ENCODE measurements around the gene GSG1L.
A peak's percentile ranks its signal among the peaks of the same experiment; 100 is the strongest.

The GSG1L gene

DNA sequence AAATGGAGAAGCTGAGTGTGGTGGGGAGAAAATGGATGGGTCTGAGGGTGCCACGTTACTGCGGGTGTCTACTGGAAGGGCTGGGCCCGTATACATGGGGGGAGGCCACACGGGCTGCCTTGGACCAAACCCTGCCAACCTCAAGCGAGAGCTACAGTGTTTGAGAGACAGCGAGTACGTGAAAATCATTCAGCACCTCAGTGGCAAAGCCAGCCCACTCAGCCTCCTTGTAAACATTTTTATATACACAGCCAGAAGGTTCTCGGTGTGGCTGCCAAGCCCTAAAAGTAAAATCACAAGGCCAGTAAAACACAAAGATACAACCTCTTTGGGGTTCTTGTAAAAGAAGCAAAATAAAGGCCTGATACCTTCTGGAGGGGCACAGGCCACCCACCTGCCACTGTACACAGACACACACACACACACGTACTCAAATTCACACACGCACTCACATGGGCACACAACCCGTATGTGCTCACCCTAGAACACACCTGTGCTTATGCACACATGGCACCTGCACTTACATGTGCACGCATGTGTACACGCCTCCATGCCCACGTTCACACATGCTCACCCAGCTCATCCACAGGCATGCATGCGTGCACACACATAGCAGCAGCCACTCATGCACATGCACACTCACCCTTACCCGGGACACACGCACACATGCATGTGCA lies 102.8 kb downstream of the GSG1L start:
- TF ChIP-seq, protein P1, sequence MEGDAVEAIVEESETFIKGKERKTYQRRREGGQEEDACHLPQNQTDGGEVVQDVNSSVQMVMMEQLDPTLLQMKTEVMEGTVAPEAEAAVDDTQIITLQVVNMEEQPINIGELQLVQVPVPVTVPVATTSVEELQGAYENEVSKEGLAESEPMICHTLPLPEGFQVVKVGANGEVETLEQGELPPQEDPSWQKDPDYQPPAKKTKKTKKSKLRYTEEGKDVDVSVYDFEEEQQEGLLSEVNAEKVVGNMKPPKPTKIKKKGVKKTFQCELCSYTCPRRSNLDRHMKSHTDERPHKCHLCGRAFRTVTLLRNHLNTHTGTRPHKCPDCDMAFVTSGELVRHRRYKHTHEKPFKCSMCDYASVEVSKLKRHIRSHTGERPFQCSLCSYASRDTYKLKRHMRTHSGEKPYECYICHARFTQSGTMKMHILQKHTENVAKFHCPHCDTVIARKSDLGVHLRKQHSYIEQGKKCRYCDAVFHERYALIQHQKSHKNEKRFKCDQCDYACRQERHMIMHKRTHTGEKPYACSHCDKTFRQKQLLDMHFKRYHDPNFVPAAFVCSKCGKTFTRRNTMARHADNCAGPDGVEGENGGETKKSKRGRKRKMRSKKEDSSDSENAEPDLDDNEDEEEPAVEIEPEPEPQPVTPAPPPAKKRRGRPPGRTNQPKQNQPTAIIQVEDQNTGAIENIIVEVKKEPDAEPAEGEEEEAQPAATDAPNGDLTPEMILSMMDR (IDR thresholded peaks at IDR 0.05; ENCODE audit: control insufficient read depth, extremely low read depth, insufficient read depth): no peak
- H3K4me3 ChIP-seq (ENCODE audit: low read depth, low read length): no peak overlapping the region
- peak; percentile 50 for DNase-seq (ENCODE audit: low read depth)

DNA sequence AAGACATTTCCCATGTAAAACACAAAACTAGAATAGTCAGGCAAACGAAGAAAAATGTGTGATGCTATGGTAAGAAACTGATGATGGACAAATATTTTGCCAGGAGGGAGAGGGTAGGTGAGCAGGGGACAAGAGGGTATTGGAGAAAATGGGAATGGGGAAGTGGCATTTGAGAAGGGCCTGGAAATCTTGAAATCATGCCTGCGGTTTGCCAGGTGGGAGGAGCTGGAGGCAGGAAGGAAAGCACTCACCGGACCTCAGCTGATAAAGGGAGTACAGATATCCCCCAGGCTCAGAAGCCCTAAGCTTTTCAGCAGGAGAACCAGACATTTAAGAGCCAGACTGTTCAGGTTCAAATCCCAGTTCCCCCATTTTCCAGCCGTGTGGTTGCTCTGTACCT lies 103.6 kb downstream of the GSG1L start:
- H3K4me3 ChIP-seq (ENCODE audit: low read depth, low read length): no peak overlapping the region
- DNase-seq (ENCODE audit: low read depth): no peak
- TF ChIP-seq, protein P1 (IDR thresholded peaks at IDR 0.05; ENCODE audit: control insufficient read depth, extremely low read depth, insufficient read depth): no peak

DNA sequence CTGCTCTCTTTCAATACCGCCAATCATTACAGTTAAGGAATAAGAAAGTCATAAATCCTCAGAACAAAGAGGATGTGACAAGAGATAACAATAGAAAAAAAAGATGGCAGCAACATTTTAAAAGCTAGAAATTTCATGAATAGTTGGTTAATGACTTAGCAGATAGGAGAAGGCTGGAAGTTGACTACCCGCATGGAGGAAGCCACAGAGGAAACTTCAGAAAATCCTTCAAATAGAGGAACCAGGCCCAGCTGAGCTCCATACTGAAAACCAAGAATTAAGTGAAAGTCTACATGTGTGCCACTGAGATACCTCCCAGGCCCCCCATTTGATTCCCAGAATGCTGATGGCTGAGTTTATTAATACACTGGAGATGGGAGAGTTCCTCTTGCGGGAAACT lies 109.3 kb downstream of the GSG1L start:
- no peak for DNase-seq (ENCODE audit: low read depth)
- TF ChIP-seq, protein P1 (IDR thresholded peaks at IDR 0.05; ENCODE audit: control insufficient read depth, extremely low read depth, insufficient read depth): no peak
- H3K4me3 ChIP-seq (ENCODE audit: low read depth, low read length): no peak overlapping the region

DNA sequence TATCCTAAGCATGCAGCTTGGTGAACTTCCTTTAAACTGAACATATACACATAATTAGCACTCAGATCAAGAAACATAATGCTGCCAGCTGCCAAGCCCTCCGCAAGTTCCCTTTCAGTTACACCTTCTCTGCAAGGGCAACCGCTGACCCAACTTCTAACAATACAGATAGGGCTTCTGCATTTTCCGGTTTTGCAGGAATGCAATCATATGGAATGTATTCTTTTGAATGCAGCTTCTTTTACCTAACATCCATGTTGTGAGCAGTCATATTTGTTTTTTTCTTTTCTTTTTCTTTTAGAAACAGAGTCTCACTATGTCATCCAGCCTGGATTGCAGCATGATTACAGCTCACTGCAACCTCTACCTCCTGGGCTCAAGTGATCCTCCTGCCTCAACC lies 110.7 kb downstream of the GSG1L start:
- TF ChIP-seq, protein P1 (IDR thresholded peaks at IDR 0.05; ENCODE audit: control insufficient read depth, extremely low read depth, insufficient read depth): no peak
- no peak overlapping the region for H3K4me3 ChIP-seq (ENCODE audit: low read depth, low read length)
- no peak for DNase-seq (ENCODE audit: low read depth)

DNA sequence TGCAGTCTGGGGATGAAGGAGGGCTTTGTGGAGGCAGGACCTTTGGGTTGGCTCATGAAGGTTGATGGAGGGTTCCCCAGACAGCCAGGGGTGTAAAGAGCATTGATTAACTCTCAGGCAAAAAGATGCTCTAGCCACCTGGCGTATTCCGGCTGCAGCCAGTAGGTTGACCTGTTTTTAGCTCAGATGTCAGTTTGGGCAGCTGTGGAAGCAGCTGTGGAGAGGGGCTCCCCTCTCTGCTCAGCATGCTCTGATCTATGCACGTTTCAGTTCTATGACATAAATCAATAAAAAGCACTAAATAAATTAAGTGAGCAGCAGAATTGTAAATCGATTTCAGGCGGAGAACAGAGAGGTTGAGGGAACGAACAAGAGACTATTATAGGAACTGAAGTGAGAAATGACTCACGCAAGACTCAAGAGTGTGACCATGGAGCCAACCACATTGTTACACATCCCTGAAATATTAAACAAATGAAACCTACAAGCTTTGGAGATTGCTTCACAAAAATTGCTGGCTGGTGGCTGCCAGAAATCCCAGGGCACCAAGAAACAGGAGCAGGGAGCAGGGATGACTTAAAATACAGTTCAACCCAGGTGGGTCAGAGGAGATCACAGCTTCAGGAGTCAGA lies 111.9 kb downstream of the GSG1L start:
- no peak for DNase-seq (ENCODE audit: low read depth)
- TF ChIP-seq, protein P1 (IDR thresholded peaks at IDR 0.05; ENCODE audit: control insufficient read depth, extremely low read depth, insufficient read depth): no peak
- H3K4me3 ChIP-seq (ENCODE audit: low read depth, low read length): no peak overlapping the region

DNA sequence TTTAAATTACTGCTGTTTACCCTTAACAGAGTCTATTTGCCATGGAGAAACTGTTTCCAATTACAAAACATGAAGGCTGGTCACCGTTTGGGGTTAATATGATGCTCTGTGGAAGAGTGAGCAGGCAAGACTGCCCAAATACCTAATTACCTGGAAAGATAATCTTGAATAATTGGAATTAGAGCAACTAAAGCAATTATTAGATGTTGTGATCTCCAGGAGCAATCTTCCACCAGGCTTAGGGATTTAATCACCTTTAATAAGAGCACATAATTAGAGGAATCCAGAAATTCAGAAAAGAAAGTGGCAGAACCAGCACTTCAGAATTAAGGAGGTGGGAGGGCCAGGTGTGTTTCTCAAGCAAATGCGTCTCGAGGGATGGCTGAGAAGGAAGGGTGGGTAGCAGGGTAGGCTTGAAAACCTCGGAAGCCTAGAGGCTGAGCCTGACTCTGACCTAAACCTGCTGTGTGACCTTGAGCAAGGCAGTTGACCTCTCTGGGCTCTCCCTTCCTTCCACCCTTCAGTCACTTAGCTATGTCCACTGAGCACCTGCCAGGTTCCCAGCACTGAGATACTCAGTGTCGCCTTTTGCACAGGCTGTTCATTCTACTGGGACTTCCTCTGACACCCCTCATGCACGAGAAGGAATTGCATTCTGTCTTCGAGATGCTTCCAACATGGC lies 113.2 kb downstream of the GSG1L start:
- DNase-seq (ENCODE audit: low read depth): no peak
- TF ChIP-seq, protein P1 (IDR thresholded peaks at IDR 0.05; ENCODE audit: control insufficient read depth, extremely low read depth, insufficient read depth): no peak
- H3K4me3 ChIP-seq (ENCODE audit: low read depth, low read length): no peak overlapping the region
